Astrocyte (in vitro differentiated cells and primary cell): ENCODE results near the gene ZER1. TPM values are rescaled to one million over a fixed set of nuclear protein-coding genes. Genes with fewer than 3 reads are reported as not detected.
"Not testable (repeated sequence)": the region's sequence is repeated elsewhere in the genome, so short reads cannot be mapped to it uniquely, and the experiment has no call there.

Source experiments
- DNase-seq: peaks from one replicate; pipeline ENCODE4 v3.0.0-alpha.2; 2010; ENCODE audit warnings: low read depth
- FAIRE-seq: peaks from 2 replicates; lab custom pipeline; 2011; peaks lifted over from hg19 to GRCh38; lab: Jason Lieb, UNC
- H2AFZ ChIP-seq: 2 replicates; pipeline ENCODE4 v1.6.0; 2012; ENCODE audit warnings: low read depth, low read length, inconsistent platforms
- H3K27ac ChIP-seq: 2 replicates; pipeline ENCODE4 v1.5.1; 2011; ENCODE audit warnings: low read depth, low read length, inconsistent platforms
- H3K27me3 ChIP-seq: 2 replicates; pipeline ENCODE4 v1.6.0; 2011; ENCODE audit warnings: low read length, inconsistent platforms; ENCODE audit not compliant: insufficient read depth
- H3K36me3 ChIP-seq: 2 replicates; pipeline ENCODE4 v1.5.1; 2011; ENCODE audit warnings: low read length, inconsistent platforms; ENCODE audit not compliant: insufficient read depth
- H3K4me1 ChIP-seq: 2 replicates; pipeline ENCODE4 v1.5.1; 2011; ENCODE audit warnings: low read length, inconsistent platforms; ENCODE audit not compliant: insufficient read depth
- H3K4me2 ChIP-seq: 2 replicates; pipeline ENCODE4 v1.6.0; 2012; ENCODE audit warnings: low read length, inconsistent platforms
- H3K4me3 ChIP-seq: 2 replicates; pipeline ENCODE4 v1.5.1; 2011; ENCODE audit warnings: low read depth, mild to moderate bottlenecking, low read length, inconsistent platforms; ENCODE audit not compliant: insufficient read depth
- H3K79me2 ChIP-seq: 2 replicates; pipeline ENCODE4 v1.6.0; 2012; ENCODE audit warnings: mild to moderate bottlenecking, low read length, inconsistent platforms; ENCODE audit not compliant: insufficient read depth
- H3K9ac ChIP-seq: 2 replicates; pipeline ENCODE4 v1.6.0; 2012; ENCODE audit warnings: mild to moderate bottlenecking, low read length, inconsistent platforms
- H3K9me3 ChIP-seq: 2 replicates; pipeline ENCODE4 v1.5.1; 2012; ENCODE audit warnings: low read depth, mild to moderate bottlenecking, low read length, inconsistent platforms; ENCODE audit not compliant: insufficient read depth
- H4K20me1 ChIP-seq: 2 replicates; pipeline ENCODE4 v1.6.0; 2012; ENCODE audit warnings: low read length, inconsistent platforms; ENCODE audit not compliant: insufficient read depth
- H3K27ac Mint-ChIP-seq: one replicate; pipeline ENCODE4 v1.8.0; 2021; ENCODE audit warnings: mild to moderate bottlenecking, mixed read lengths; ENCODE audit not compliant: unreplicated experiment
- H3K27me3 Mint-ChIP-seq: one replicate; pipeline ENCODE4 v1.8.0; 2021; ENCODE audit warnings: low read depth, mixed read lengths; ENCODE audit not compliant: unreplicated experiment
- H3K36me3 Mint-ChIP-seq: one replicate; pipeline ENCODE4 v1.8.0; 2021; ENCODE audit warnings: low read depth, mixed read lengths; ENCODE audit not compliant: unreplicated experiment
- H3K4me1 Mint-ChIP-seq: one replicate; pipeline ENCODE4 v1.8.0; 2021; ENCODE audit warnings: low read depth, mixed read lengths; ENCODE audit not compliant: unreplicated experiment
- H3K4me3 Mint-ChIP-seq: one replicate; pipeline ENCODE4 v1.8.0; 2021; ENCODE audit warnings: mild to moderate bottlenecking, moderate library complexity, mixed read lengths; ENCODE audit not compliant: unreplicated experiment
- H3K9me3 Mint-ChIP-seq: one replicate; pipeline ENCODE4 v1.8.0; 2021; ENCODE audit warnings: mild to moderate bottlenecking, mixed read lengths; ENCODE audit not compliant: unreplicated experiment
- CTCF ChIP-seq: IDR thresholded peaks from 2 replicates; pipeline ENCODE4 v1.5.1; 2011; ENCODE audit warnings: low read depth, mild to moderate bottlenecking, inconsistent platforms, low read length, moderate library complexity; ENCODE audit not compliant: insufficient read depth
- EZH2 ChIP-seq: IDR thresholded peaks from 2 replicates; pipeline ENCODE4 v1.6.1; 2012; ENCODE audit warnings: mild to moderate bottlenecking, low read length, inconsistent platforms; ENCODE audit not compliant: insufficient read depth
- total RNA-seq: library from RNA; stranded (reverse); gene quantifications from 2 replicates; pipeline ENCODE4 v1.2.1, GENCODE V29; 2021

Gene ZER1
- total RNA-seq, 1 donor from 2014 or later: 31.0 TPM

DNA sequence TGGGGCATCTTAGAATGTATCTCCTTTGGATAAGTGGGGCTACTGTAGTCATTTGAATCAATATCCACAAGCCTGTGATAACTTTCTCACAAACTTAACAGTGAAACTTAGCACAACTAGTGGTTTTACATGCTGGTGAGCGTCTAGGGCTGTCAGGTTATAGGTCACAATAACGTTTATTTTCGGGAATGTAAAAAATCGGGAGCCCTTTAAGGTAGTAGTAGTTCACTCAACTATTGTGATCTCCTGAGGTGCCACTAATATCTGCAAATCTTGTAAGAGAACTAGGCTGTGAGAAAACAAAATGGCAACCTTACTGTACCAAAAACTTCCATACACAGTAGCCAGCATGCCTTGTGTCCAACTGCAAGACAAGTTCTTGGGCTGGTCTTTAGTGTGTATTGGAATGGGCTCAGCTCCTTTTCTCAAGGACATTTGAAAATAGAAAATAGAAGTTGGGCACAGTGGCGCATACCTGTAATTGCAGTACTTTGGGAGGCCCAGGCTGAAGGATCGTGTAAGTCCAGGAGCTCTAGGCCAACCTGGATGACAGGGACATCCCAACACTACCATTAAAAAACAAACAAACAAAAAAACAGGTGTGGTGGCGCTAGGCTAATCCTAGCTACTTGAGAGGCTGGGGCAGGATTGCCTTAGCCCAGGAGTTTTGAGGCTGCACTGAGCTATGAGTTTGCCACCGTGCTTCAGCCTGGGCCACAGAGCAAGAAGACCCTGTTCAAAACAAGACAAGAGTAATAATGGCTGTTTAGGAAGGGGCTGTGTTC is 74.6 kb downstream of the ZER1 start:
- no peak overlapping the region for H3K4me3 ChIP-seq
- Mint-ChIP-seq H3K4me3 (no peak overlapping the region), H3K9me3 (no peaks in the 10 kb centered on the region), H3K27ac (peak overlapping the region; percentile 18), H3K27me3 (no peaks in the 10 kb centered on the region), H3K4me1 (peaks cover 3% of the 10 kb centered on the region), H3K36me3 (peaks cover 7% of the 10 kb centered on the region)
- H4K20me1 ChIP-seq: peaks cover 39% of the 10 kb centered on the region
- peaks cover 30% of the 10 kb centered on the region for H3K36me3 ChIP-seq
- peaks cover 13% of the 10 kb centered on the region for H3K79me2 ChIP-seq
- peaks cover 4% of the 10 kb centered on the region for H3K4me1 ChIP-seq
- H3K27me3 ChIP-seq: no peaks in the 10 kb centered on the region
- no peak overlapping the region for H2AFZ ChIP-seq
- H3K9me3 ChIP-seq: no peaks in the 10 kb centered on the region
- FAIRE-seq (no peak), DNase-seq (no peak)
- TF ChIP-seq EZH2: no peak
- TF ChIP-seq CTCF: no peak
- no peak overlapping the region for H3K4me2 ChIP-seq
- no peak overlapping the region for H3K9ac ChIP-seq
- no peak overlapping the region for H3K27ac ChIP-seq

DNA sequence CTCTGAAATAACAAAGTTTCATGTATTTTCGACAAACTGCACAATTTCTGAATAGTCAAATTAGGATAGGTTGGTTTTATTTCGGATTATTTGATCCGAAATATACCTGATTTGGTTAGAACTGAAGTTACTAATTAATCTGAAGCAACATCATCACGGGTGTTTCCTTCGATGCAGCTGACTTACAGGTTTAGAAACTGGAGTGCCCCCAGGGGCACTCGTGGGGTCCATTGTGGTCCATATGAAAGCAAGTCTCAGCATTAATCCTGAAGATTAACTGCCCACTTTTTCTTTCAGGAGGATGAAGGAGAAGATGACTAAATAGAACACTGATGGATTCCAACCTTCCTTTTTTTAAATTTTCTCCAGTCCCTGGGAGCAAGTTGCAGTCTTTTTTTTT is 77.4 kb downstream of the ZER1 start:
- peaks cover 13% of the 10 kb centered on the region for H3K36me3 Mint-ChIP-seq
- H3K4me1 Mint-ChIP-seq: peaks cover 10% of the 10 kb centered on the region

GRCh38 chr9:128693738-128694137 is 78.0 kb downstream of the ZER1 start:
- H3K9me3 ChIP-seq, H3K4me2 ChIP-seq, H2AFZ ChIP-seq, H3K4me1 ChIP-seq, DNase-seq, H3K27me3 Mint-ChIP-seq, H3K27me3 ChIP-seq, H3K27ac Mint-ChIP-seq, H3K9me3 Mint-ChIP-seq, FAIRE-seq, H3K9ac ChIP-seq, H3K27ac ChIP-seq, H3K4me3 ChIP-seq, H3K4me3 Mint-ChIP-seq: not testable (repeated sequence)
- Mint-ChIP-seq H3K36me3 (peaks cover 13% of the 10 kb centered on the region), H3K4me1 (peaks cover 10% of the 10 kb centered on the region)
- H3K79me2 ChIP-seq: peaks cover 35% of the 10 kb centered on the region
- H4K20me1 ChIP-seq: peaks cover 60% of the 10 kb centered on the region
- peaks cover 40% of the 10 kb centered on the region for H3K36me3 ChIP-seq

More for the DNA sequence above, 77.4 kb downstream of the ZER1 start:
- no peaks in the 10 kb centered on the region for H3K27me3 ChIP-seq
- H3K9me3 ChIP-seq: no peaks in the 10 kb centered on the region
- no peak overlapping the region for H3K9ac ChIP-seq
- no peak overlapping the region for H2AFZ ChIP-seq
- peaks cover 40% of the 10 kb centered on the region for H3K36me3 ChIP-seq
- H4K20me1 ChIP-seq: peaks cover 60% of the 10 kb centered on the region
- H3K27me3 Mint-ChIP-seq: no peaks in the 10 kb centered on the region
- no peak overlapping the region for H3K4me3 Mint-ChIP-seq
- peaks cover 7% of the 10 kb centered on the region for H3K4me1 ChIP-seq
- no peak overlapping the region for H3K27ac ChIP-seq
- FAIRE-seq (no peak), DNase-seq (no peak)
- peaks cover 35% of the 10 kb centered on the region for H3K79me2 ChIP-seq
- no peak overlapping the region for H3K4me3 ChIP-seq
- H3K9me3 Mint-ChIP-seq: no peaks in the 10 kb centered on the region
- H3K4me2 ChIP-seq: no peak overlapping the region
- no peak for TF ChIP-seq CTCF
- no peak for TF ChIP-seq EZH2
- no peak overlapping the region for H3K27ac Mint-ChIP-seq
